ENCODE measurements around the gene VASH1. TPM values are rescaled to one million over a fixed set of nuclear protein-coding genes. Genes with fewer than 3 reads are reported as not detected.

Gene VASH1
- total RNA-seq, 2 donors from 2014 or later: 2.9 to 3.6 TPM

DNA sequence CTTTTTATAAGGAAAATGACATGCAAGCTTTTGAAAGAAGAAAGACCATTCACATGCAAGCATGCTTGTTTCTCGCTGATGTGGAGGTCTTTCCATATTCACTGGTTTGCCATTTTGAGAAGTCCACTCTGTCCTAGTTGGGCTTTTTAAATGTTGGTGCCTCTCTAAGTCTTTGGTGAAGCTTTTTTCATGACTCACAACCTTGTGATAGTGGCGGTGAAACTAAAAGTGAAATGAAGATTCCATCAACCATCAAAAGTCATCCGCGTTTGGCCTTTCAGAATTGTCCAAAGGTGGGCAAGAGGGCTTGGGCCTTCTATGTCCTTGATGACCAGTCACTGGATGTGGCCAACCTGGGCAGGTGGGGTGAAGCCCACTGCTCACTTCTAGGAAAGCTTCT lies 69.3 kb downstream of the VASH1 start:
- intact Hi-C loops (cut with DNase I): no loop called here
- no peaks in the 10 kb centered on the region for H3K9me3 ChIP-seq
- no peak overlapping the region for H3K4me3 ChIP-seq
- no peak overlapping the region for H3K27ac ChIP-seq
- no peaks in the 10 kb centered on the region for H3K36me3 ChIP-seq
- no peaks in the 10 kb centered on the region for H3K4me1 ChIP-seq
- TF ChIP-seq, protein P1, sequence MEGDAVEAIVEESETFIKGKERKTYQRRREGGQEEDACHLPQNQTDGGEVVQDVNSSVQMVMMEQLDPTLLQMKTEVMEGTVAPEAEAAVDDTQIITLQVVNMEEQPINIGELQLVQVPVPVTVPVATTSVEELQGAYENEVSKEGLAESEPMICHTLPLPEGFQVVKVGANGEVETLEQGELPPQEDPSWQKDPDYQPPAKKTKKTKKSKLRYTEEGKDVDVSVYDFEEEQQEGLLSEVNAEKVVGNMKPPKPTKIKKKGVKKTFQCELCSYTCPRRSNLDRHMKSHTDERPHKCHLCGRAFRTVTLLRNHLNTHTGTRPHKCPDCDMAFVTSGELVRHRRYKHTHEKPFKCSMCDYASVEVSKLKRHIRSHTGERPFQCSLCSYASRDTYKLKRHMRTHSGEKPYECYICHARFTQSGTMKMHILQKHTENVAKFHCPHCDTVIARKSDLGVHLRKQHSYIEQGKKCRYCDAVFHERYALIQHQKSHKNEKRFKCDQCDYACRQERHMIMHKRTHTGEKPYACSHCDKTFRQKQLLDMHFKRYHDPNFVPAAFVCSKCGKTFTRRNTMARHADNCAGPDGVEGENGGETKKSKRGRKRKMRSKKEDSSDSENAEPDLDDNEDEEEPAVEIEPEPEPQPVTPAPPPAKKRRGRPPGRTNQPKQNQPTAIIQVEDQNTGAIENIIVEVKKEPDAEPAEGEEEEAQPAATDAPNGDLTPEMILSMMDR (IDR thresholded peaks at IDR 0.05): no peak
- DNase-seq: no peak
- H3K9ac ChIP-seq (ENCODE audit: low read depth in 2 of 2, low read length in 2 of 2): no peak overlapping the region
- no peaks in the 10 kb centered on the region for H3K27me3 ChIP-seq

DNA sequence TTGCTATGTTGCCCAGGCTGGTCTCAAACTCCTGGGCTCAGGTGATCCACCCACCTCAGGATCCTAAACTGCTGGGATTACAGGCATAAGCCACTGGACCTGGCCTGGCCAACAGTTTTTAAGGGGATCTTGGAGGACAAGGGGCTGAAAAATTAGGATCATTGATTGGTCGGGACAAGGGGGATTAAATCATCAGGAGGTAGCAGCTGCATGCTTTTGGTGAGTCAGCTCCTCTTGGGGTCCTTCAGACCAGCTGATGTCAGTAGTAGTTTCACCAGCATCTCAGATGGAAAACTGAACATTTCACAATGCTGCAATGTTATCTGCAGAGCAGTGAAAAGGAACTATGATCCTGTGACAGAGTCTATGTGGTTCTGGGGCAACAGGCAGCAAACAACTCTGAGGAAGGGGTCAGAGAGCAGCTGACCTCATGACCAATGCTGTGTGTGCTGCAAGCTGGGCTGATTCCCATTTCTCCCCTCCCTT lies 71.3 kb downstream of the VASH1 start:
- no peaks in the 10 kb centered on the region for H3K36me3 ChIP-seq
- intact Hi-C loops (cut with DNase I): no loop called here
- TF ChIP-seq, protein P1 (IDR thresholded peaks at IDR 0.05): no peak
- no peak overlapping the region for H3K4me3 ChIP-seq
- H3K9me3 ChIP-seq: no peaks in the 10 kb centered on the region
- no peaks in the 10 kb centered on the region for H3K4me1 ChIP-seq
- H3K27ac ChIP-seq: no peak overlapping the region
- DNase-seq: no peak
- H3K9ac ChIP-seq (ENCODE audit: low read depth in 2 of 2, low read length in 2 of 2): no peak overlapping the region
- H3K27me3 ChIP-seq: no peaks in the 10 kb centered on the region

Other genes starting within 250 kb of the VASH1 start
- 10 to 100 TPM; 10.7 to 15.3 TPM for gene ANGEL1, start 51.4 kb downstream of the VASH1 start, total RNA-seq
- gene LRRC74A, start 64.9 kb downstream of the VASH1 start, total RNA-seq: not detected